K562 (cell line): ENCODE measurements around the gene PDE5A. TPM values are rescaled to one million over a fixed set of nuclear protein-coding genes. Genes with fewer than 3 reads are reported as not detected.

Source experiments
- ATAC-seq: fragments of 200-7000 bp; cut with Tn5 transposase; 3 replicates; pipeline ENCODE4 v1.9.1; 2020; ENCODE audit warnings: moderate library complexity
- BruUV-seq: library from RNA; stranded (reverse); fragments of 400-500 nt; replicated peaks from 2 replicates; lab custom pipeline; 2021; lab: Mats Ljungman, UMichigan
- CTCF ChIA-PET: fragments of 300-600 bp; formaldehyde crosslinking; extraction: SDS; loops from one replicate; lab custom pipeline; 2021; ENCODE audit warnings: low intra/inter-chr PET ratio; lab: Yijun Ruan, JAX
- POLR2A ChIA-PET: fragments of 300-600, 350-650 bp; sonication (Branson Sonifier 250); formaldehyde crosslinking; extraction: SDS; loops from one replicate; lab custom pipeline; 2021; ENCODE audit warnings: antibody characterized with exemption, inconsistent platforms; lab: Yijun Ruan, JAX
- DNase-seq, 4 experiments: peaks; one replicate each; pipeline versions ENCODE4 v3.0.0 to v3.0.0-alpha.2; 2011 to 2018; ENCODE audit warnings: low spot score in 3 of 4, mixed read lengths in 3 of 4; ENCODE audit errors: extremely low read depth in 1 of 4
- FAIRE-seq: peaks from 2 replicates; lab custom pipeline; 2011; peaks lifted over from hg19 to GRCh38; lab: Jason Lieb, UNC
- H2AFZ ChIP-seq: 2 replicates; pipeline ENCODE4 v1.6.0; 2011; ENCODE audit warnings: low read depth, low read length, control low read depth, inconsistent platforms
- H3K27ac ChIP-seq: fragments of 200-600 bp; 3 replicates; pipeline ENCODE4 v1.8.0; 2011; ENCODE audit warnings: low read depth, mild to moderate bottlenecking, control low read depth, inconsistent platforms, low read length, moderate library complexity, mixed read lengths; ENCODE audit errors: extremely low read depth
- H3K27me3 ChIP-seq, 2 experiments: fragments of 300-600 bp in 1 of 2; 2 replicates in 1 of 2; 3 replicates in 1 of 2; pipeline versions ENCODE4 v1.6.0 to v1.8.0; 2011; ENCODE audit warnings: inconsistent platforms in 2 of 2, low read length in 2 of 2, mild to moderate bottlenecking in 1 of 2, mixed read lengths in 1 of 2, moderate library complexity in 1 of 2; ENCODE audit not compliant: control insufficient read depth in 2 of 2, insufficient read depth in 2 of 2
- H3K36me3 ChIP-seq: fragments of 300-600 bp; 3 replicates; pipeline ENCODE4 v1.8.0; 2011; ENCODE audit warnings: mild to moderate bottlenecking, low read length, inconsistent platforms; ENCODE audit not compliant: control insufficient read depth, insufficient read depth
- H3K4me1 ChIP-seq, 2 experiments: fragments of 200-600 bp in 1 of 2; replicated peaks in 1 of 2; 2 replicates in 1 of 2; 3 replicates in 1 of 2; pipeline versions ENCODE4 v1.5.1 to v1.8.0; 2011; ENCODE audit warnings: inconsistent platforms in 2 of 2, low read length in 2 of 2, mild to moderate bottlenecking in 1 of 2, mixed read lengths in 1 of 2, moderate library complexity in 1 of 2; ENCODE audit not compliant: control insufficient read depth in 2 of 2, insufficient read depth in 2 of 2
- H3K4me2 ChIP-seq: 2 replicates; pipeline ENCODE4 v1.6.1; 2011; ENCODE audit warnings: low read length, control low read depth, inconsistent platforms, mixed read lengths; ENCODE audit not compliant: insufficient read depth
- H3K4me3 ChIP-seq: fragments of 200-600 bp; sonication (generic), shearing (Covaris generic); 2 replicates; pipeline ENCODE4 v1.5.1; 2016; ENCODE audit warnings: control low read depth, inconsistent platforms
- H3K79me2 ChIP-seq: fragments of 200-600 bp; 3 replicates; pipeline ENCODE4 v1.8.0; 2011; ENCODE audit warnings: low read length, inconsistent platforms; ENCODE audit not compliant: control insufficient read depth, insufficient read depth
- H3K9ac ChIP-seq, 2 experiments: 2 replicates each; pipeline versions ENCODE4 v1.6.0 to v1.6.1; 2011; ENCODE audit warnings: low read depth in 2 of 2, low read length in 2 of 2, control low read depth in 1 of 2, inconsistent platforms in 1 of 2, mild to moderate bottlenecking in 1 of 2, mixed read lengths in 1 of 2; ENCODE audit not compliant: insufficient read depth in 1 of 2
- H3K9me1 ChIP-seq: one replicate; pipeline ENCODE4 v1.6.0; 2011; ENCODE audit warnings: inconsistent platforms, mild to moderate bottlenecking, low read length, moderate library complexity; ENCODE audit not compliant: control insufficient read depth, insufficient read depth
- H3K9me3 ChIP-seq: replicated peaks from 2 replicates; pipeline ENCODE4 v1.5.1; 2011; ENCODE audit warnings: low read depth, low read length, inconsistent platforms; ENCODE audit not compliant: control insufficient read depth, insufficient read depth
- H4K20me1 ChIP-seq: replicated peaks from 2 replicates; pipeline ENCODE4 v1.6.1; 2011; ENCODE audit warnings: low read length, inconsistent platforms, mixed read lengths; ENCODE audit not compliant: control insufficient read depth, insufficient read depth
- C11orf30 ChIP-seq: fragments of 450-650 bp; IDR thresholded peaks from 2 replicates; pipeline ENCODE4 v1.6.1; 2016; ENCODE audit warnings: low read depth, mild to moderate bottlenecking
- CBFA2T3 ChIP-seq: fragments of 450-650 bp; IDR thresholded peaks from 2 replicates; pipeline ENCODE4 v1.6.1; 2017
- DPF2 ChIP-seq: fragments of 450-650 bp; IDR thresholded peaks from 2 replicates; pipeline ENCODE4 v1.6.1; 2016
- KHSRP ChIP-seq: fragments of 450-650 bp; IDR thresholded peaks from 2 replicates; pipeline ENCODE4 v1.6.1; 2017
- MCM5 ChIP-seq: fragments of 450-650 bp; IDR thresholded peaks from 2 replicates; pipeline ENCODE4 v1.6.1; 2016; ENCODE audit warnings: low read depth
- NELFE ChIP-seq: IDR thresholded peaks from 2 replicates; pipeline ENCODE4 v1.6.1; 2011; ENCODE audit warnings: mild to moderate bottlenecking; ENCODE audit not compliant: insufficient read depth, insufficient read length
- POLR2AphosphoS2 ChIP-seq: IDR thresholded peaks from 2 replicates; pipeline ENCODE4 v1.6.1; 2012; ENCODE audit warnings: low read length, improper control_type of control experiment
- PTTG1 ChIP-seq: fragments of 450-650 bp; IDR thresholded peaks from 2 replicates; pipeline ENCODE4 v1.6.1; 2016; ENCODE audit warnings: low read depth, mild to moderate bottlenecking, missing genetic modification characterization, missing compliant biosample characterization
- RFX5 ChIP-seq: IDR thresholded peaks from 2 replicates; pipeline ENCODE4 v1.6.1; 2011; ENCODE audit warnings: low read depth, mild to moderate bottlenecking, improper control_type of control experiment, low read length
- WGBS: fragments of 100-300 bp; shearing (Covaris generic); methylation state at CpG from one replicate; pipeline ENCODE4 v1.1.6; 2016; ENCODE audit warnings: low coverage, mixed read lengths; ENCODE audit not compliant: insufficient coverage; ENCODE audit errors: missing lambda C conversion rate; 5-methylcytosine and 5-hydroxymethylcytosine counted together
- in situ Hi-C: fragments of 300-500 bp; cut with MboI; formaldehyde crosslinking; loops from 4 replicates; pipeline ENCODE4 v1.15.0; 2018; ENCODE audit warnings: inconsistent platforms, mixed read lengths
- intact Hi-C: fragments of 100-400 bp; cut with micrococcal nuclease; formaldehyde crosslinking; loops from 2 replicates; pipeline ENCODE4 v1.14.2; 2022
- polyA plus RNA-seq, 8 experiments: library from polyadenylated mRNA; depleted of rRNA in 4 of 8; stranded (reverse) in 5 of 8; unstranded in 3 of 8; fragments of >200 nt; fragmentation: Nextera tagmentation in 2 of 8; fragmentation: Illumina TruSeq in 1 of 8; extraction: Ambion mirVana in 2 of 8; extraction: Trizol in 1 of 8; gene quantifications; 2 replicates each; pipeline versions ENCODE4 v1.2.1 to v1.2.3, GENCODE V29; 2011 to 2014; ENCODE audit warnings: inconsistent platforms in 1 of 8, missing spikeins in 1 of 8
- total RNA-seq, 7 experiments: library from RNA; depleted of rRNA in 6 of 7; stranded (reverse); fragments of >200 nt in 6 of 7; fragmentation: Illumina TruSeq in 2 of 7; extraction: Trizol in 2 of 7; gene quantifications; 2 replicates each; pipeline versions ENCODE4 v1.2.1 to v1.2.3, GENCODE V29; 2011 to 2021; ENCODE audit warnings: low replicate concordance in 1 of 7
- TF ChIP-seq, protein P1 (sequence below): fragments of 250-450 bp; sonication (Bioruptor Pico); IDR thresholded peaks from 2 replicates; pipeline ENCODE4 v1.5.0; 2021; ENCODE audit warnings: mild to moderate bottlenecking, borderline replicate concordance
- TF ChIP-seq, protein P2 (sequence below): fragments of 250-450 bp; sonication (Bioruptor Pico); IDR thresholded peaks from 2 replicates; pipeline ENCODE4 v1.8.0; 2021; ENCODE audit warnings: borderline replicate concordance, mild to moderate bottlenecking, moderate library complexity; ENCODE audit not compliant: poor library complexity, severe bottlenecking
- TF ChIP-seq, protein P3 (sequence below): fragments of 450-650 bp; IDR thresholded peaks from 2 replicates; pipeline ENCODE4 v1.7.1; 2018; ENCODE audit warnings: mild to moderate bottlenecking, low read depth; ENCODE audit not compliant: partially characterized antibody

Gene PDE5A
- total and polyA plus RNA-seq, 9 of the 15 experiments (the other 6 are each of a cell fraction or from before 2014, with no cell fraction given) = 0.07 to 1.9 (median 0.29) TPM

DNA sequence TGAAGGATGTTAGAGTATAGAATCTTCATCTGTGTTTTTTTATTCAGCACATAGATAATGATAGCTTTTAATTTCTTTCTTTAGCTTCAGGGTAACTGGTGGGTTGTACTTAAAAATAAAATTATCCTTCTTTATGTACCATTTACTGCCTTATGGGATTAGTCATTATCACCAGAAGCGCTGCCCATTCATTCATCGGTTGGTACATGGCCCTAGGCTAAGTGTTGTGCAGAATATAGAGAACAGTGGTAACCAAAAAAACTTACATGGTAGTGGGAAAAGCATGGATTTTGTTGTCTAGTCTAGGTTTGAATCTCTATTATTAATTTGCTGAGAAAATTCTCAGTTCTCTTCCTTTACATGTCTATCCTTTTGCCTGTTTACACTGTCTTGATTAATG, 43.5 kb upstream of the PDE5A start:
- Histone ChIP-seq H3K9me1 (no peaks in the 10 kb centered on the region), H3K27me3 (no peaks in the 10 kb centered on the region), H3K9ac (no peak overlapping the region), H3K36me3 (no peaks in the 10 kb centered on the region), H3K79me2 (no peaks in the 10 kb centered on the region), H3K4me3 (no peak overlapping the region), H3K9me3 (no peaks in the 10 kb centered on the region), H3K4me2 (no peak overlapping the region), H4K20me1 (no peaks in the 10 kb centered on the region), H3K4me1 (no peaks in the 10 kb centered on the region), H3K27ac (no peak overlapping the region), H2AFZ (no peak overlapping the region)
- POLR2A ChIA-PET = interaction anchor here (1.4 kb wide), 1 partner anchor 8 kb away, joined by 3 read pairs; no protein-coding TSS in a partner anchor
- intact Hi-C loops = no loop called here
- no TSS peak for BruUV-seq
- in situ Hi-C loops = no loop called here
- CTCF ChIA-PET = no interaction called here
- no peak for DNase-seq
- 10% methylated on average over 2 of the region's 2 CpGs for WGBS
- ATAC-seq = no peak
- no peak for TF ChIP-seq DPF2
- TF ChIP-seq POLR2AphosphoS2 = no peak
- no peak for TF ChIP-seq C11orf30
- TF ChIP-seq PTTG1 (tag) = no peak
- no peak for TF ChIP-seq KHSRP
- TF ChIP-seq MCM5 = no peak
- no peak for FAIRE-seq

DNA sequence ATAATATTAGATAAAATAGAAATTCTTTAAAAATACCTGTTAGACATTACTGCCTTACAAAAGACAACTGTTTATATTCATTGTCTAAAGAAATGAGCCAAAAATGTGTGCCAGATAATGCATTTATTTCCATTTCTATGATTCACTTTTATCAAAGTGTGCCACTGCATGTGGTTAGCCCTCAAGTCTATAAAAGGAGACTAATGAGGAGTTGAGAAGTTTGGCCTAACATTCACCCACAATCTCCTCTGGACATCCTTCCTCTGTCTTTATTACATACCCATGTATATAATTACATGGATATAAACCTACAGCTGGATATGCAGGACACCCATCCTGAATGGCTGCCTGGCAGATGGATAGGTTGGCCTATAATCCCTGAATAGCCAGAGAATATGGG, 42.6 kb upstream of the PDE5A start:
- H3K79me2 ChIP-seq = no peaks in the 10 kb centered on the region
- H3K4me2 ChIP-seq = no peak overlapping the region
- FAIRE-seq (no peak), ATAC-seq (no peak), DNase-seq (no peak)
- no peaks in the 10 kb centered on the region for H3K9me1 ChIP-seq
- H3K4me3 ChIP-seq = no peak overlapping the region
- no peak overlapping the region for H3K27ac ChIP-seq
- no peak overlapping the region for H2AFZ ChIP-seq
- H3K9ac ChIP-seq = no peak overlapping the region
- POLR2A ChIA-PET = interaction anchor here (1.4 kb wide), 1 partner anchor 9 kb away, joined by 3 read pairs; no protein-coding TSS in a partner anchor
- H3K36me3 ChIP-seq = no peaks in the 10 kb centered on the region
- H3K27me3 ChIP-seq = no peaks in the 10 kb centered on the region
- in situ Hi-C loops = no loop called here
- no peaks in the 10 kb centered on the region for H3K9me3 ChIP-seq
- intact Hi-C loops = no loop called here
- no peaks in the 10 kb centered on the region for H4K20me1 ChIP-seq
- H3K4me1 ChIP-seq = no peaks in the 10 kb centered on the region
- CTCF ChIA-PET = no interaction called here
- BruUV-seq = no TSS peak
- TF ChIP-seq NELFE (no peak), RFX5 (no peak), CBFA2T3 (no peak)
- TF ChIP-seq, protein P1, sequence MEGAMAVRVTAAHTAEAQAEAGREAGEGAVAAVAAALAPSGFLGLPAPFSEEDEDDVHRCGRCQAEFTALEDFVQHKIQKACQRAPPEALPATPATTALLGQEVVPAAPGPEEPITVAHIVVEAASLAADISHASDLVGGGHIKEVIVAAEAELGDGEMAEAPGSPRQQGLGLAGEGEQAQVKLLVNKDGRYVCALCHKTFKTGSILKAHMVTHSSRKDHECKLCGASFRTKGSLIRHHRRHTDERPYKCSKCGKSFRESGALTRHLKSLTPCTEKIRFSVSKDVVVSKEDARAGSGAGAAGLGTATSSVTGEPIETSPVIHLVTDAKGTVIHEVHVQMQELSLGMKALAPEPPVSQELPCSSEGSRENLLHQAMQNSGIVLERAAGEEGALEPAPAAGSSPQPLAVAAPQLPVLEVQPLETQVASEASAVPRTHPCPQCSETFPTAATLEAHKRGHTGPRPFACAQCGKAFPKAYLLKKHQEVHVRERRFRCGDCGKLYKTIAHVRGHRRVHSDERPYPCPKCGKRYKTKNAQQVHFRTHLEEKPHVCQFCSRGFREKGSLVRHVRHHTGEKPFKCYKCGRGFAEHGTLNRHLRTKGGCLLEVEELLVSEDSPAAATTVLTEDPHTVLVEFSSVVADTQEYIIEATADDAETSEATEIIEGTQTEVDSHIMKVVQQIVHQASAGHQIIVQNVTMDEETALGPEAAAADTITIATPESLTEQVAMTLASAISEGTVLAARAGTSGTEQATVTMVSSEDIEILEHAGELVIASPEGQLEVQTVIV (CRISPR knock-in tag) = no peak
- TF ChIP-seq, protein P2, sequence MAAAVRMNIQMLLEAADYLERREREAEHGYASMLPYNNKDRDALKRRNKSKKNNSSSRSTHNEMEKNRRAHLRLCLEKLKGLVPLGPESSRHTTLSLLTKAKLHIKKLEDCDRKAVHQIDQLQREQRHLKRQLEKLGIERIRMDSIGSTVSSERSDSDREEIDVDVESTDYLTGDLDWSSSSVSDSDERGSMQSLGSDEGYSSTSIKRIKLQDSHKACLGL = no peak
- TF ChIP-seq, protein P3, sequence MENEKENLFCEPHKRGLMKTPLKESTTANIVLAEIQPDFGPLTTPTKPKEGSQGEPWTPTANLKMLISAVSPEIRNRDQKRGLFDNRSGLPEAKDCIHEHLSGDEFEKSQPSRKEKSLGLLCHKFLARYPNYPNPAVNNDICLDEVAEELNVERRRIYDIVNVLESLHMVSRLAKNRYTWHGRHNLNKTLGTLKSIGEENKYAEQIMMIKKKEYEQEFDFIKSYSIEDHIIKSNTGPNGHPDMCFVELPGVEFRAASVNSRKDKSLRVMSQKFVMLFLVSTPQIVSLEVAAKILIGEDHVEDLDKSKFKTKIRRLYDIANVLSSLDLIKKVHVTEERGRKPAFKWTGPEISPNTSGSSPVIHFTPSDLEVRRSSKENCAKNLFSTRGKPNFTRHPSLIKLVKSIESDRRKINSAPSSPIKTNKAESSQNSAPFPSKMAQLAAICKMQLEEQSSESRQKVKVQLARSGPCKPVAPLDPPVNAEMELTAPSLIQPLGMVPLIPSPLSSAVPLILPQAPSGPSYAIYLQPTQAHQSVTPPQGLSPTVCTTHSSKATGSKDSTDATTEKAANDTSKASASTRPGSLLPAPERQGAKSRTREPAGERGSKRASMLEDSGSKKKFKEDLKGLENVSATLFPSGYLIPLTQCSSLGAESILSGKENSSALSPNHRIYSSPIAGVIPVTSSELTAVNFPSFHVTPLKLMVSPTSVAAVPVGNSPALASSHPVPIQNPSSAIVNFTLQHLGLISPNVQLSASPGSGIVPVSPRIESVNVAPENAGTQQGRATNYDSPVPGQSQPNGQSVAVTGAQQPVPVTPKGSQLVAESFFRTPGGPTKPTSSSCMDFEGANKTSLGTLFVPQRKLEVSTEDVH = no peak
